ES-I3 (cell line): ENCODE data around the gene DOP1A.
"Not testable (repeated sequence)": the region's sequence is repeated elsewhere in the genome, so short reads cannot be mapped to it uniquely, and the experiment has no call there.

Source experiments
- H3K36me3 ChIP-seq: 2 replicates; pipeline ENCODE4 v1.6.1; 2013; ENCODE audit warnings: mild to moderate bottlenecking, low read length, control low read depth, moderate library complexity; ENCODE audit not compliant: insufficient read depth
- H3K4me1 ChIP-seq: 2 replicates; pipeline ENCODE4 v1.6.1; 2013; ENCODE audit warnings: mild to moderate bottlenecking, control low read depth, low read length; ENCODE audit not compliant: insufficient read depth
- H3K9ac ChIP-seq: 2 replicates; pipeline ENCODE4 v1.6.1; 2013; ENCODE audit warnings: low read depth, mild to moderate bottlenecking, low read length, moderate library complexity
- H3K9me3 ChIP-seq: 2 replicates; pipeline ENCODE4 v1.6.1; 2013; ENCODE audit warnings: mild to moderate bottlenecking, low read length, moderate library complexity; ENCODE audit not compliant: control insufficient read depth, insufficient read depth

Gene DOP1A

DNA sequence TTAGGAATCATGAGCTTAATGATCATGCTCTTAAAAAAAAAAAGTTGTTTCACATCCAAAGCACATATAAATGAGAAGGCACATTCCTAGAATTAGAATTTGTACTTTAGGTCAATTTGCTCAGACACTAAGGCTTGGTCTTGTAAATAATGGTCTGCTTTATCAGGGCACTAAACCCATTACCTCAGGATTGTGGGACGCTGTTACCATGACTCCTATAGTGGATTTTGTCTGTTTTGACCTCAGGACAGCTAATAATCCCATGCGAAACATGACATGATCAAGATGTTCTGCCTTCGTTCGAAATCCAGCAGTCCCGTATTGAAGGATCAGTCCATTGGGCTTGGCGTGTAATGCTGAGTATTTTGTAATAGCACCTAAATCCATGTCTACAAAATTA is 123.2 kb downstream of the DOP1A start:
- no peak overlapping the region for H3K9ac ChIP-seq
- H3K36me3 ChIP-seq = peaks cover 7% of the 10 kb centered on the region; the same call in 1 of the 2 replicates
- no peaks in the 10 kb centered on the region for H3K4me1 ChIP-seq
- H3K9me3 ChIP-seq = no peaks in the 10 kb centered on the region

DNA sequence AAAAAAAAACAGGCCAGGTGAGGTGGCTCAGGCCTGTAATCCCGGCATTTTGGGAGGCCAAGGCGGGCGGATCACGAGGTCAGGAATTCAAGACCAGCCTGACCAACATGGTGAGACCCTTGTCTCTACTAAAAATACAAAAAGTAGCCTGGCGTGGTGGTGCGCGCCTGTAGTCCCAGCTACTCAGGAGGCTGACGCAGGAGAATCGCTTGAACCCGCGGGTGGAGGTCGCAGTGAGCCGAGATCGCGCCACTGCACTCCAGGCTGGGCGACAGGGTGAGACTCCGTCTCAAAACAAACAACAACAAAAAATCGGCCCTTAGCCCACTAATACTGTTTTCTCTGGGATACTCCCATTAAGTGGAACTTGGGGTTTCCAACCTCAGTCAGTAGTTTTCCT is 124.5 kb downstream of the DOP1A start:
- H3K36me3 ChIP-seq, H3K4me1 ChIP-seq, H3K9me3 ChIP-seq: not testable (repeated sequence)
- peak overlapping the region; percentile 74; the same call in 1 of the 2 replicates for H3K9ac ChIP-seq

GRCh38 chr6:83192456-83192855 is 125.0 kb downstream of the DOP1A start:
- peaks cover 2% of the 10 kb centered on the region for H3K36me3 ChIP-seq
- peak overlapping the region; percentile 74 for H3K9ac ChIP-seq
- H3K9me3 ChIP-seq = no peaks in the 10 kb centered on the region
- H3K4me1 ChIP-seq = no peaks in the 10 kb centered on the region

DNA sequence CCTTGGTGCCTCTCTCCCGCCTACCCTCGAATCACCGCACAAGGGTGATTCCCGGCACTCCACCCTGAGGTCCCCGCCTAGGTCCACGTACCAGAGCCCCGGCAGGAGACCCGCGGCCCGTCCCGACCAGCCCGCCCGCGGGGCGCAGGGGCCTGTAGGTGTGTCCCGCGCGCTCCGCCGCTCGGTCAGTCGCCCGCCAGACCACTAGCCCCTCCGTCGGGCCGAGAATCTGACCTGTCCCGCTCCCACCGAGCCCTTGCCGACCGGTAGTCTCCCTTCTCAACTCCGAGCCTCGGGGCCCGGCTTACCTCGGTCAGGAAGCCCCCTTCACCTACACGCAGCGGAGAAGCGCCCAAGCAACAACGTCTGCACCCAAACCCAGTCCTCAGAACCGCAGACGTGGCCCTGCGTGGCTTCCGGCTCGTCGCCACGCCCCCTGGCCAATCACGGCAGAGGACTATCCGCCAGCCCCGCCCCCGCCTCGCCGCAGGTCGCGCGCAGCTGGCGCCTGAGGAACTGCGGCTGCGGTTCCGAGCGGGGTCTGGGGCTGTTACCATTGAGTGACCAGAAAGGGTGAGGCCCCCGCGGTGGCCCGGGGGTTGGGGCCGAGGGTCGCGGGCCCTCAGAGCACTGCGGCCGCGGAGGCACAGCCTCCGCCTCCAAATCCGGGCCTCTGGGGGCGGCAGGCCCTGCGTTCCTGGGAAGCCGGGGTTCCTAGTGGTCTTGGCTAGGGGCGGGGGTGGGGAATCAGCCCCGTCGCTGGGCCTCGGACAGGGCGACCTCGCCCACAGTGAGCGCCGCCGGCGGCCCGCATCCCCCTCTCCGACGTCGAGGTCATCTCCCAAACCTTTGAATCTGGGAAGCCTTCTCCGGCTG is 125.6 kb downstream of the DOP1A start, which contains the start of the genes PGM3 and RWDD2A:
PGM3 (minus strand) TSS at position 395 of the 876 bp plus-strand sequence. CDS start 2,253 bp downstream, outside the sequence.
RWDD2A (plus strand) TSS at position 487 of the 876 bp plus-strand sequence. CDS start 1,095 bp downstream, outside the sequence.
- Histone ChIP-seq H3K36me3 (peaks cover 2% of the 10 kb centered on the region), H3K9ac (peak within 1 kb of the TSS; percentile 74), H3K9me3 (no peaks in the 10 kb centered on the region), H3K4me1 (no peaks in the 10 kb centered on the region)

DNA sequence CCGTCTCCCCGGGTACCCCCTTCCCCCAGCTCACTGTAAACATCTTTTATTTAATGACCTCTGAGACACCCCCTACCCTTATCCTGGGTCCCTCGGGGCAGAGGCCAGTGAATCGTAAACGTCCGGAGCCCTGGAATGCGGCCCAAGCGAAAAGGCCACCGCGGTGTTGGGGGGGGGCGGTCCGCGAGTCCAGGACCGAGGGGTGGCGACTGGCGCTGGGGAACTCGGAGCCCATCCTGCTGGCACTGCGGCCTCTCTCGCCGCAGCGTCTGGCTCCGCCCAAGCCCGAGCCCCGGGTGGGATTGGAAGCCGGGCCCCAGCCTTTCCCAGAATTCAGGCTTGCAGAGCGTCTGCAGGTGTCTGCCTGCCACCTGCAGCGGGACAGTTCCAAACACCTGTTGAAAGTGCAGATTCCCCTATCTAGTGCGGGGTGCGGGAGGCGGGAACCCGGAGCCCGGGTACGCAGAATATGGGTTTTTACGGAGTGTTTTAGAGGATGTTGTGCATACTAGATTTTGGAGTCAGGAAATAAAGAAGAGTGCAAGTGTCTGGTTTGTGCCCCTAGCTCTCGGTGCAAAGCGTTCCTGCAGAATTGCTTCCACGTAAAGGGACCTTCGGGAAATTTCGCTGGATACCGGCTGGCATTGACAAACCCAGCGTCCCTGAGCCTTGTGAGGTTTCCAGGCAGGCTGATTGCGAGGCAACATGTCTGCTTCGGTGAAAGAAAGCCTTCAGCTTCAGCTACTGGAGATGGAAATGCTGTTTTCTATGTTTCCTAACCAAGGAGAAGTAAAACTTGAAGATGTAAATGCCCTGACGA is 126.5 kb downstream of the DOP1A start:
- no peaks in the 10 kb centered on the region for H3K4me1 ChIP-seq
- H3K36me3 ChIP-seq = no peaks in the 10 kb centered on the region; the same call in none of the 2 replicates
- no peaks in the 10 kb centered on the region for H3K9me3 ChIP-seq
- H3K9ac ChIP-seq = peak overlapping the region; percentile 74

- Histone ChIP-seq H3K36me3 (no peaks in the 10 kb centered on the region; the same call in 1 of the 2 replicates), H3K4me1 (no peaks in the 10 kb centered on the region), H3K9ac (no peak overlapping the region), H3K9me3 (no peaks in the 10 kb centered on the region)
Observed at GRCh38 chr6:83198486-83199172, 131.2 kb downstream of the DOP1A start.

GRCh38 chr6:83199173-83199862 is 131.8 kb downstream of the DOP1A start:
- H3K4me1 ChIP-seq = no peaks in the 10 kb centered on the region
- H3K9me3 ChIP-seq = no peaks in the 10 kb centered on the region

DNA sequence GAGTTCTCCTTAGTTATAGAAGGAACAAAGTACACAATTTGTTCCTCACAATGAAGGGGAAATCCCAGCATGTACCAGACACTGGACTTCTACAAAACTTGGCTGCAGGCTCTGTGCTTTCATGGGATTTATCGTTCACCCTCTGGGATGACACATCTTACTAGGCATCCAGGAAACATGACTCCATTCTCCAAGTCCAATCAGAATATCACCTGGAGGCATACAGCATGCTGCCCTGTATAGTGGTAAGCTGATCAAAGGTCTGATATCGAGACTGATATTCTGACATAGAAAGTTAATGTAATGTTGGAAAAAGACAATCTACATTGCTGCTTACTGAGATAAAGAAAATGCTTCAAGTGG is 132.4 kb downstream of the DOP1A start:
- no peaks in the 10 kb centered on the region for H3K4me1 ChIP-seq
- H3K36me3 ChIP-seq = no peaks in the 10 kb centered on the region; the same call in 1 of the 2 replicates
- H3K9me3 ChIP-seq = no peaks in the 10 kb centered on the region
- H3K9ac ChIP-seq = no peak overlapping the region

More at GRCh38 chr6:83199173-83199862, 131.8 kb downstream of the DOP1A start:
- Histone ChIP-seq H3K36me3 (no peaks in the 10 kb centered on the region; the same call in 1 of the 2 replicates), H3K9ac (no peak overlapping the region)

DNA sequence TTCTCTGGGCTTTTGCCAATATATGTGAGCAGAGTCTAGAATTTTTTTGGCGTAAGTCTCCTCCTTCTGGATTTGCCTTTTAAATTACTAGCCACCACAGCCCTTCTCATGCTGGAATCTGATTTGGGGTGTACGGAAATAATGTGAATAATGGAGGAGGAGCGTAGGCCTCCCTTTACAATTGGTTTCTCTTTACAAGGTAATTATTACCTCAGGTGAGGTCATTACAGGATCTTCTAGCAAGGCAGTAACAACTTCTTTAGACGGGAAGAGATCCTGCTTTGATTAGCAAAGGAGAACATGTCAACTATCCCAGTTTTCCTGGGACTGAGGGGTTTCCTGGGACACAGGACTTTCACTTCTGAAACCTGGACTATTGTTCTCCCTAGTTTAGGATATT is 134.6 kb downstream of the DOP1A start:
- Histone ChIP-seq H3K9me3 (no peaks in the 10 kb centered on the region), H3K36me3 (no peaks in the 10 kb centered on the region), H3K4me1 (no peaks in the 10 kb centered on the region), H3K9ac (no peak overlapping the region)

DNA sequence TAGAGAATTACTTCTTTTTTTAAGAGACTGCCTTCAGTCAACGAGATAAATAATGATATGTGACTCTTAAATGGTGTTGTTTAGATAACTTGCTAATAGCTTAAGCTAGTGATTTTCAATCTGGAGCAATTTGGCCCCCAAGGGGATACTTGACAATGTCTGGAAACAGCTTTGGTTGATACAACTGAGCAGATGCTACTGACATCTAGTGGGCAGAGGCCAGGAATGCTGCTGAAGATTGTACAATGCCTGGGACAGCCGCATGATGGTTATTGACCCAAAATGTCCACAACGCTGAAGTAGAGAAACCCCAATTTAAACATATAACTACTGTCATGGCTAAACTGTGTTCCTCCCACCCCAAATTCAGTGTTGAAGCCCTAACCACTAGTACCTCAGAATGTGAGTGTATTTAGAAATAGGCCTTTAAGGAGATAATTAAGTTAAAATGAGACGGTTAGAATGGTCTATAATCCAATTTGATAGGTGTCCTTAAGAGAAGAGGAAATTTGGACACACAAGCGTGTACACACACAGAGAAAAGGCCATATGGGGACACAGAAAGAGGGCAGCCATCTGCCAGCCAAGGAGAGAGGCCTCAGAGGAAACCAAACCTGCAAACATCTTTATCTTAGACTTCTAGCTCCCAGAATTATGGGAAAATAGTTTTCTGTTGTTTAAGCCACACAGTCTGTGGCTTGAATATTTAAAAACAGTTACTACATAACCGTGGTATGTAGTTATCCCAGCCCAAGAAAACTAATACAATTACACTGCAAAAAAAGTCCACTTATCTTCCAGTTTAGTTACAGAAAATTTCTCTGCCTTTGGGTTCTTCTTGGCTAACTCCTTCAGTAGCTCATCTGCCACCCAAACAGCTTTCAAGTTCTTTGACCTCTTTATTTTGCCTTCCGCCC is 147.9 kb downstream of the DOP1A start:
- no peaks in the 10 kb centered on the region for H3K4me1 ChIP-seq
- no peaks in the 10 kb centered on the region for H3K9me3 ChIP-seq
- H3K36me3 ChIP-seq = no peaks in the 10 kb centered on the region
- no peak overlapping the region for H3K9ac ChIP-seq

DNA sequence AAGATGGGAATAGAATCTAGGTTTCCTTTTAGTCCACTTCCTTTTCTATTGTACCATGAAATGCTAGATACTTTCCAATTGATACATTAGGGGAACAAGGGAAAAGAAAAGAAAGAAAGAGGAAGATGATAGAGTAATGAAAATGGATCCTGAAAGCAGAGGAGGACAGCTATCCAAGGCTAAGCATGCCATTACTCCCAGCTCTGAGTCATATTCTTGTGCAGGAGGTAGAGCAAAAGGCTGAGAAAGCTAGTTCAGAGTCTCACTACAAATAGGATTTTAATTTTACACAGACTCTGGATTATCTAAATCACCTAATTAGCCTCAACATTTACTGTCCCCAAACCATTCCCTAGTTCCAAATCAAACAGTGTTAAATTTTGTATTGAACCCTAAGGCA is 149.3 kb downstream of the DOP1A start:
- Histone ChIP-seq H3K9ac (no peak overlapping the region), H3K4me1 (no peaks in the 10 kb centered on the region), H3K36me3 (no peaks in the 10 kb centered on the region), H3K9me3 (no peaks in the 10 kb centered on the region)
